Caco-2 (cell line): ENCODE results near the gene ATCAY. TPM values are rescaled to one million over a fixed set of nuclear protein-coding genes. Genes with fewer than 3 reads are reported as not detected.
A peak's percentile ranks its signal among the peaks of the same experiment; 100 is the strongest.

Experiments
- Bru-seq: library from RNA; stranded (reverse); fragments of 400-500 nt; gene quantifications from one replicate; lab custom pipeline; 2021; lab: Mats Ljungman, UMichigan
- BruChase-seq, 2 experiments: library from RNA; stranded (reverse); fragments of 400-500 nt; gene quantifications; one replicate each; lab custom pipeline; 2021; lab: Mats Ljungman, UMichigan
- BruUV-seq: library from RNA; stranded (reverse); fragments of 400-500 nt; replicated peaks from 2 replicates; lab custom pipeline; 2021; lab: Mats Ljungman, UMichigan
- CTCF ChIA-PET: fragments of 300-600 bp; sonication (Branson Sonifier 250); formaldehyde crosslinking; loops from one replicate; lab custom pipeline; 2022; ENCODE audit warnings: antibody characterized with exemption; lab: Charles Lee
- POLR2A ChIA-PET: fragments of 300-600 bp; sonication (Branson Sonifier 250); formaldehyde crosslinking; loops from one replicate; lab custom pipeline; 2022; ENCODE audit warnings: antibody characterized with exemption; lab: Charles Lee
- DNase-seq, 2 experiments: peaks; one replicate each; pipeline versions ENCODE4 v3.0.0 to v3.0.0-alpha.2; 2020 to 2022
- H3K27me3 ChIP-seq: replicated peaks from 2 replicates; pipeline ENCODE4 v1.6.0; 2011; ENCODE audit warnings: low read length; ENCODE audit not compliant: control insufficient read depth, insufficient read depth
- H3K36me3 ChIP-seq: 2 replicates; pipeline ENCODE4 v1.5.1; 2011; ENCODE audit warnings: low read length; ENCODE audit not compliant: control insufficient read depth, insufficient read depth
- H3K4me1 ChIP-seq: fragments of 250-450 bp; sonication (Bioruptor Pico); 2 replicates; pipeline ENCODE4 v1.5.1; 2020; ENCODE audit warnings: mild to moderate bottlenecking
- H3K4me3 ChIP-seq: 2 replicates; pipeline ENCODE4 v1.5.1; 2011; ENCODE audit warnings: low read depth, mild to moderate bottlenecking, control low read depth, low read length
- H3K9me3 ChIP-seq: fragments of 250-450 bp; sonication (Bioruptor Pico); 2 replicates; pipeline ENCODE4 v1.5.1; 2020; ENCODE audit warnings: mild to moderate bottlenecking, moderate library complexity
- H3K27ac Mint-ChIP-seq: one replicate; pipeline ENCODE4 v1.8.0; 2022; ENCODE audit warnings: mixed read lengths; ENCODE audit not compliant: unreplicated experiment
- H3K27me3 Mint-ChIP-seq: one replicate; pipeline ENCODE4 v1.8.0; 2022; ENCODE audit warnings: mixed read lengths; ENCODE audit not compliant: insufficient read depth, unreplicated experiment
- H3K36me3 Mint-ChIP-seq: one replicate; pipeline ENCODE4 v1.8.0; 2022; ENCODE audit warnings: mild to moderate bottlenecking, mixed read lengths; ENCODE audit not compliant: insufficient read depth, unreplicated experiment
- H3K4me1 Mint-ChIP-seq: one replicate; pipeline ENCODE4 v1.8.0; 2022; ENCODE audit warnings: low read depth, mixed read lengths; ENCODE audit not compliant: unreplicated experiment
- H3K4me3 Mint-ChIP-seq: one replicate; pipeline ENCODE4 v1.8.0; 2022; ENCODE audit warnings: mild to moderate bottlenecking, moderate library complexity, mixed read lengths; ENCODE audit not compliant: unreplicated experiment
- H3K9me3 Mint-ChIP-seq: one replicate; pipeline ENCODE4 v1.8.0; 2022; ENCODE audit warnings: mixed read lengths; ENCODE audit not compliant: unreplicated experiment
- CTCF ChIP-seq, 2 experiments: fragments of 200-600 bp in 1 of 2; IDR thresholded peaks; 1 replicate in 1 of 2; 2 replicates in 1 of 2; pipeline versions ENCODE4 v1.5.1 to v1.8.0; 2011 to 2022; ENCODE audit warnings: antibody characterized with exemption in 1 of 2, control low read depth in 1 of 2, inconsistent platforms in 1 of 2, low read depth in 1 of 2, low read length in 1 of 2, mild to moderate bottlenecking in 1 of 2, moderate library complexity in 1 of 2; ENCODE audit not compliant: insufficient read depth in 1 of 2, severe bottlenecking in 1 of 2, unreplicated experiment in 1 of 2
- intact Hi-C: fragments of 100-400 bp; cut with micrococcal nuclease; formaldehyde crosslinking; loops from one replicate; pipeline ENCODE4 v1.10.0; 2022; ENCODE audit not compliant: unreplicated experiment
- long read RNA-seq: library from polyadenylated mRNA; stranded (forward); transcript quantifications from one replicate; pipeline ENCODE4 v2.0.0, GENCODE V29; 2022
- total RNA-seq: library from RNA; stranded (reverse); gene quantifications from 2 replicates; pipeline ENCODE4 v1.2.3, GENCODE V29; 2022

ATCAY gene
- total RNA-seq (not detected in 2 replicates), Bru-seq, nascent RNA (percentile 4 among the genes with signal in this experiment), BruChase-seq, experiment 1, labeled RNA remaining after a 2-hour chase (not detected), BruChase-seq, experiment 2, labeled RNA remaining after a 6-hour chase (percentile 4 among the genes with signal in this experiment)
- long read RNA-seq, result 0 reads

- TF ChIP-seq CTCF (IDR thresholded peaks at IDR 0.05; ENCODE audit: insufficient read depth in 1 of 2, low read depth in 1 of 2, low read length in 1 of 2, severe bottlenecking in 1 of 2, unreplicated experiment in 1 of 2), result no peak
- POLR2A ChIA-PET, result no interaction called here
- CTCF ChIA-PET, result interaction anchor here (0.7 kb wide), 1 partner anchor 49 kb away, joined by 6 read pairs; no protein-coding TSS in a partner anchor
- H3K4me3 Mint-ChIP-seq, result no peak within 1 kb of the TSS
- H3K27ac Mint-ChIP-seq, result no peak within 1 kb of the TSS
- Histone ChIP-seq H3K27me3 (no peaks in the 10 kb centered on the region), H3K9me3 (no peaks in the 10 kb centered on the region), H3K4me3 (no peak within 1 kb of the TSS), H3K4me1 (no peaks in the 10 kb centered on the region), H3K36me3 (no peaks in the 10 kb centered on the region)
- no peaks in the 10 kb centered on the region for H3K4me1 Mint-ChIP-seq
- no peaks in the 10 kb centered on the region for H3K27me3 Mint-ChIP-seq
- BruUV-seq, result no TSS peak
- H3K36me3 Mint-ChIP-seq, result no peaks in the 10 kb centered on the region
- DNase-seq, result no peak
- no peaks in the 10 kb centered on the region for H3K9me3 Mint-ChIP-seq
- intact Hi-C loops, result no loop called here
These were observed at the start of gene ATCAY for GRCh38 chr19:3880471-3881271. Gene ATCAY (plus strand): TSS chr19:3880685. CDS start chr19:3885768, 5,083 bp downstream.

- CTCF ChIA-PET, result no interaction called here
- no TSS peak for BruUV-seq
- POLR2A ChIA-PET, result no interaction called here
These were observed 48.9 kb upstream of the ATCAY start for GRCh38 chr19:3831601-3832000.

More at GRCh38 chr19:3831601-3832000, 48.9 kb upstream of the ATCAY start:
- intact Hi-C loops, result no loop called here
- DNase-seq, result no peak
- H3K9me3 Mint-ChIP-seq, result no peaks in the 10 kb centered on the region
- Histone ChIP-seq H3K4me1 (no peaks in the 10 kb centered on the region), H3K36me3 (no peaks in the 10 kb centered on the region), H3K4me3 (no peak overlapping the region), H3K27me3 (no peaks in the 10 kb centered on the region), H3K9me3 (no peaks in the 10 kb centered on the region)
- no peak for TF ChIP-seq CTCF (IDR thresholded peaks at IDR 0.05; ENCODE audit: insufficient read depth in 1 of 2, low read depth in 1 of 2, low read length in 1 of 2, severe bottlenecking in 1 of 2, unreplicated experiment in 1 of 2)
- no peaks in the 10 kb centered on the region for H3K4me1 Mint-ChIP-seq
- no peaks in the 10 kb centered on the region for H3K27me3 Mint-ChIP-seq
- H3K36me3 Mint-ChIP-seq, result no peaks in the 10 kb centered on the region
- H3K27ac Mint-ChIP-seq, result no peak overlapping the region
- no peak overlapping the region for H3K4me3 Mint-ChIP-seq
